Measurements from ENCODE around the gene CACNA1C. TPM values are rescaled to one million over a fixed set of nuclear protein-coding genes. Genes with fewer than 3 reads are reported as not detected.

Gene CACNA1C
- total and polyA plus RNA-seq, 10 of the 15 experiments (the other 5 are each of a cell fraction or from before 2014, with no cell fraction given): under 0.01 to 0.15 (median 0.09) TPM; not detected in 5

GRCh38 chr12:2027351-2027750 lies 25.4 kb upstream of the CACNA1C start:
- peaks cover 5 to 12% of the 10 kb centered on the region in 2 experiments for H3K27me3 ChIP-seq (replicated peaks in 1 of 2; ENCODE audit: control insufficient read depth in 2 of 2, insufficient read depth in 2 of 2, low read length in 1 of 2)
- 95% methylated on average over 4 of the region's 4 CpGs for whole genome bisulfite sequencing (ENCODE audit: insufficient coverage, insufficient replicate concordance, low lambda C conversion rate, missing lambda C conversion rate)
- H3K9me3 ChIP-seq (replicated peaks; ENCODE audit: control insufficient read depth, insufficient read depth, low read length): no peaks in the 10 kb centered on the region; the same call in 2 of the 3 replicates
- no peak overlapping the region for H3K27ac ChIP-seq (ENCODE audit: control insufficient read depth, insufficient read depth)
- SMC1A ChIA-PET (ENCODE audit: uncharacterized antibody, unreplicated experiment): interaction anchor here (1.1 to 1.8 kb wide), 2 partner anchors 9 to 236 kb away, joined by 3 to 4 read pairs; no protein-coding TSS in a partner anchor
- no peaks in the 10 kb centered on the region for H3K4me1 ChIP-seq (ENCODE audit: control insufficient read depth, insufficient read depth, low read length)
- H4K20me1 ChIP-seq (ENCODE audit: control insufficient read depth, insufficient read depth): no peaks in the 10 kb centered on the region
- intact Hi-C loops (cut with micrococcal nuclease; ENCODE audit: unreplicated experiment): no loop called here
- H3K79me2 ChIP-seq (ENCODE audit: control insufficient read depth, insufficient read depth, low read length): no peaks in the 10 kb centered on the region
- BruUV-seq (replicated peaks): no TSS peak
- no peak for FAIRE-seq
- no peak overlapping the region for H2AFZ ChIP-seq (ENCODE audit: control insufficient read depth, low read depth, low read length)
- in situ Hi-C loops (cut with MboI): no loop called here
- H3K36me3 ChIP-seq (ENCODE audit: control insufficient read depth in 2 of 2, insufficient read depth in 2 of 2, low read length in 1 of 2): no peaks in the 10 kb centered on the region
- CTCF ChIA-PET: interaction anchor here (1.4 kb wide), 2 partner anchors 9 to 87 kb away, joined by 3 read pairs; no protein-coding TSS in a partner anchor
- H3K4me2 ChIP-seq (ENCODE audit: control insufficient read depth, insufficient read depth): no peak overlapping the region
- ATAC-seq: no peak
- POLR2A ChIA-PET: interaction anchor here (0.6 kb wide), 1 partner anchor 339 kb away, joined by 3 read pairs; no protein-coding TSS in a partner anchor
- TF ChIP-seq ZZZ3 (IDR thresholded peaks at IDR 0.05; ENCODE audit: control insufficient read depth, insufficient read length, low read depth): no peak
- no peak for TF ChIP-seq MTA2 (IDR thresholded peaks at IDR 0.05; ENCODE audit: low read depth)
- TF ChIP-seq NR2C2 (IDR thresholded peaks at IDR 0.05; ENCODE audit: borderline replicate concordance, control insufficient read depth, insufficient read length, low read depth): no peak
- no peak for TF ChIP-seq POLR2AphosphoS2 (IDR thresholded peaks at IDR 0.05; ENCODE audit: low read depth, low read length)
- TF ChIP-seq SPI1 (IDR thresholded peaks at IDR 0.05; ENCODE audit: borderline replicate concordance, insufficient read depth, low read depth, low read length): no peak
- TF ChIP-seq ZNF207 (IDR thresholded peaks at IDR 0.05; ENCODE audit: borderline replicate concordance): no peak
- TF ChIP-seq ZNF687 (IDR thresholded peaks at IDR 0.05): no peak
- no peak for TF ChIP-seq RUNX3 (IDR thresholded peaks at IDR 0.05; ENCODE audit: low read length)
- no peak for TF ChIP-seq YBX1 (IDR thresholded peaks at IDR 0.05)
- H3K9ac ChIP-seq (ENCODE audit: control insufficient read depth, insufficient read depth, low read length): no peak overlapping the region
- no peak overlapping the region for H3K4me3 ChIP-seq
- no peak for DNase-seq (ENCODE audit: low read depth, low spot score)
- RAD21 ChIA-PET (ENCODE audit: unreplicated experiment): no interaction called here

All from GM12878 (cell line).